Uterus (tissue), 2 donors: Measurements from ENCODE around the gene NCOA1.

Experiments used
- POLR2A ChIP-seq, 2 donors: fragments of 450-650 bp; IDR thresholded peaks; one replicate each; pipeline ENCODE4 v1.6.1; 2016; ENCODE audit warnings: antibody characterized with exemption in 2 of 2, mild to moderate bottlenecking in 1 of 2, moderate library complexity in 1 of 2
- TF ChIP-seq, protein P1 (sequence below), 4 experiments: fragments of 200-600 bp in 2 of 4; fragments of 450-650 bp in 2 of 4; sonication (generic) in 2 of 4; IDR thresholded peaks; one replicate each; pipeline ENCODE4 v1.5.1; 2016 to 2019; ENCODE audit warnings: antibody characterized with exemption in 4 of 4, mild to moderate bottlenecking in 2 of 4, moderate library complexity in 1 of 4

DNA sequence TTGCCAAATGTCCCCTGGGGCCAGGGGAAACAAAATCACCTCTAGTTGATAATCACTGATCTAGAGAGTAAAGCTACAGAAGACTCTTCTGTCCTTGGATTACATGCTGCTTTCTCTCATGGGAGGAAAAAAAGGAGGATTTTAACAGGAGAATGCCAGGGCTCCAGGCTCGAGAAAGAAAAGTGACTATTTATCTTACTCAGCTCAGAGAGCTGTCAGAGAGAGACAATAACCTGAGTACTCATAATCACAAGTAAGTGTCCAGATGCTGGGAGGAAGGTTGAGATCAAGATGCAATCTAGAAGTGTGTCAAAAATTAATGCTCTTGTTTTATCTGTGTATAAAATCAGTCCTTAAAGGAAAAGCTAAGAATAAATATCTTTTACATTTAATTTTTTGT, 168.8 kb downstream of the NCOA1 start:
- TF ChIP-seq, protein P1, sequence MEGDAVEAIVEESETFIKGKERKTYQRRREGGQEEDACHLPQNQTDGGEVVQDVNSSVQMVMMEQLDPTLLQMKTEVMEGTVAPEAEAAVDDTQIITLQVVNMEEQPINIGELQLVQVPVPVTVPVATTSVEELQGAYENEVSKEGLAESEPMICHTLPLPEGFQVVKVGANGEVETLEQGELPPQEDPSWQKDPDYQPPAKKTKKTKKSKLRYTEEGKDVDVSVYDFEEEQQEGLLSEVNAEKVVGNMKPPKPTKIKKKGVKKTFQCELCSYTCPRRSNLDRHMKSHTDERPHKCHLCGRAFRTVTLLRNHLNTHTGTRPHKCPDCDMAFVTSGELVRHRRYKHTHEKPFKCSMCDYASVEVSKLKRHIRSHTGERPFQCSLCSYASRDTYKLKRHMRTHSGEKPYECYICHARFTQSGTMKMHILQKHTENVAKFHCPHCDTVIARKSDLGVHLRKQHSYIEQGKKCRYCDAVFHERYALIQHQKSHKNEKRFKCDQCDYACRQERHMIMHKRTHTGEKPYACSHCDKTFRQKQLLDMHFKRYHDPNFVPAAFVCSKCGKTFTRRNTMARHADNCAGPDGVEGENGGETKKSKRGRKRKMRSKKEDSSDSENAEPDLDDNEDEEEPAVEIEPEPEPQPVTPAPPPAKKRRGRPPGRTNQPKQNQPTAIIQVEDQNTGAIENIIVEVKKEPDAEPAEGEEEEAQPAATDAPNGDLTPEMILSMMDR (IDR thresholded peaks at IDR 0.05), result no peak
- no peak for TF ChIP-seq POLR2A (IDR thresholded peaks at IDR 0.05)
